SKM-1 (cell line): ENCODE data around the gene UTP11.
"Not testable (repeated sequence)": the region's sequence is repeated elsewhere in the genome, so short reads cannot be mapped to it uniquely, and the experiment has no call there.

Experiments
- DNase-seq: peaks from one replicate; lab custom pipeline; 2025; ENCODE audit not compliant: unreplicated experiment; lab: John Stamatoyannopoulos, UW

The UTP11 gene, protein sequence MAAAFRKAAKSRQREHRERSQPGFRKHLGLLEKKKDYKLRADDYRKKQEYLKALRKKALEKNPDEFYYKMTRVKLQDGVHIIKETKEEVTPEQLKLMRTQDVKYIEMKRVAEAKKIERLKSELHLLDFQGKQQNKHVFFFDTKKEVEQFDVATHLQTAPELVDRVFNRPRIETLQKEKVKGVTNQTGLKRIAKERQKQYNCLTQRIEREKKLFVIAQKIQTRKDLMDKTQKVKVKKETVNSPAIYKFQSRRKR

DNA sequence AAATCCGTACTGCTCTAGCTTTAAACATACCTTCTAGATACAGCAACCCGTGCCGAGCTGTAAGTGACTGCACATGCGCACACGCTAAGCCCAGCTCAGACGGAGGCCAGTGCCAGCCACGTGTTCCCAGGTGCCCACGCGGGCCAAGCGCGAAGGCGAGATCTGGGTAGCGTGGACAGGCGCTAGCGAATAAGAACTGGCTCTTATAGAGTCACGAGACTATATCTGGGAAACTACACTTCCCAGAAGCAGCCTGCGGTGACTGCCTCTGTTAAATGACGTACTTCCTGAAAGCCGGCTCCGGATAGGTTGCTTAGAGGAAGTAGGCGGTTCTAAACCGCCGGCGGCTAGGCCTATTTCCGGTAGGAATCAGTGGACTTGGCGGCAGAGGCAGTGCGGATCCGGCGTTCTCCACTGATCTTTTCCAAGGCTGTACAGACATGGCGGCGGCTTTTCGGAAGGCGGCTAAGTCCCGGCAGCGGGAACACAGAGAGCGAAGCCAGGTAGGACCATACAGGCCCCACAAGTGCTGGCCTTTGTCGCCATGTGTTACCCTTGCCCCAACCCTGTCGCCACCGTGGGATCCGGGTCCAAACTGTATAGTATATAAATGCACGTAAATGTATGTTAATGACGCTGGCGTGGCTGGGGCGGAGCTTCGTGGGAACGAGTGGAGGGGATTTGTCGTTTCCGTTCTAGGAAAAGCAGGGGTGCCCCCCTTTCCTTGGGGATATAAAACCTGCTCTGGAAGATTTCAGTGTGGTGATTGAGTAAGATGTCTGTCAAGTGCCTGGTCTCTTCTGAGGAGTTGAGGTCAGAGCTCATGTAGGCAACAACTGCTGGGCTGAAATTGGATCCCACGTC is at the start of gene UTP11:
Gene UTP11 (plus strand): TSS at position 372 of the 864 bp plus-strand sequence. CDS start 69 bp downstream, at position 441.
- peak; percentile 99 for DNase-seq

DNA sequence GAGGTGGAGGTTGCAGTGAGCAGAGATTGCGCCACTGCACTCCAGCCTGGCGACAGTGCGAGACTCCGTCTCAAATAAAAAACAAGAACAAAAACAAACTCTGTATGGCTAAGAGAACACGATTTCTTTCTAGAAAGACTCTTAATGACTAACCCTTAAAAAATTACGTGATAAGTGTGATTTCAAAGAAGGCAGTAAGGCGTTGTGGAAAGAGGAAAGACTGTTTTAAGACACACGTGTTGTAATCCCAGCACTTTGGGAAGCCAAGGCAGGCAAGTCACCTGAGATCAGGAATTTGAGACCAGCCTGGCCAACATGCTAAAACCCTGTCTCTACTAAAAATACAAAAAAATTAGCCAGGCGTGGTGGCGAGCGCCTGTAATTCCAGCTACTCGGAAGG is 48.4 kb upstream of the UTP11 start:
- not testable (repeated sequence) for DNase-seq

GRCh38 chr1:37965301-37965700 is 47.2 kb upstream of the UTP11 start:
- no peak for DNase-seq

- not testable (repeated sequence) for DNase-seq
Observed at GRCh38 chr1:37973684-37974083, 38.9 kb upstream of the UTP11 start.

GRCh38 chr1:37974567-37974966 is 38.0 kb upstream of the UTP11 start:
- no peak for DNase-seq

DNA sequence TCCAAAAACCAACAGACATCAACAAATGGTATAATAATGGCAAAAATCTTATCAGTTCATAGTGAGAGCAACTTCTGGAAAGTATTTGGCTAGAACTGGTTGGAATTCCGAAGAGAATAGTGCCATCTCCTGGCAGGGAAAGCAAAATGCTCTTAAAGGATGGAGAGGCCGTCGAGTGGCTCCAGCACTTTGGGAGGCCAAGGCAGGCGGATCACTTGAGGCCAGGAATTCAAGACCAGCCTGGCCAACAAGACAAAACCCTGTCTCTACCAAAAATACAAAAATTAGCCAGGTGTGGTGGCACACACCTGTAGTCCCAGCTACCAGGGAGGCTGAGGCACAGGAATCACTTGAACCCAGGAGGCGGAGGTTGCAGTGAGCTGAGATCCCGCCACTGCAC is 37.5 kb upstream of the UTP11 start:
- DNase-seq: peak; percentile 20

GRCh38 chr1:37978541-37978940 is 34.0 kb upstream of the UTP11 start:
- no peak for DNase-seq

GRCh38 chr1:37983546-37983945 is 29.0 kb upstream of the UTP11 start:
- DNase-seq: no peak

DNA sequence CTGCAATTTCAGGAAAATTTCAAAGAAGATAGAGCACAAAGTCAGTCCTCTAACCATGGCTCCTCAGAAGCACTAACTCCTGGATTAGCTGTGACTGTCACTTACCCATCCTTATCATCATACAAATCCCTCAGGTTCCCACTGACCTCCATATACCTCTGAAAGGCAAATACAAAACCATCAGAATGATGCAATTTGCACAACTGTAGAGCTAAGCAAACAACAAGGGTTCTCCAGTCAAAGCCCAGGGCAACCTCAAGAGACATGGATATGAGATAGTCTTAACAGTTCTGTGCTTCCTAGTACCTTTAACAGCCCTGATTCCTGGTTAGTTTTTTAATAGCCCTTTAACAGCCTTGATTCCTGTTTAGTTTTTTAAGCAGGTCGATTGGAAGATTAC is 24.9 kb upstream of the UTP11 start:
- DNase-seq: no peak

- no peak for DNase-seq
Observed at GRCh38 chr1:37989361-37989930, 23.1 kb upstream of the UTP11 start.

GRCh38 chr1:37994886-37995566 is 17.5 kb upstream of the UTP11 start:
- DNase-seq: no peak

DNA sequence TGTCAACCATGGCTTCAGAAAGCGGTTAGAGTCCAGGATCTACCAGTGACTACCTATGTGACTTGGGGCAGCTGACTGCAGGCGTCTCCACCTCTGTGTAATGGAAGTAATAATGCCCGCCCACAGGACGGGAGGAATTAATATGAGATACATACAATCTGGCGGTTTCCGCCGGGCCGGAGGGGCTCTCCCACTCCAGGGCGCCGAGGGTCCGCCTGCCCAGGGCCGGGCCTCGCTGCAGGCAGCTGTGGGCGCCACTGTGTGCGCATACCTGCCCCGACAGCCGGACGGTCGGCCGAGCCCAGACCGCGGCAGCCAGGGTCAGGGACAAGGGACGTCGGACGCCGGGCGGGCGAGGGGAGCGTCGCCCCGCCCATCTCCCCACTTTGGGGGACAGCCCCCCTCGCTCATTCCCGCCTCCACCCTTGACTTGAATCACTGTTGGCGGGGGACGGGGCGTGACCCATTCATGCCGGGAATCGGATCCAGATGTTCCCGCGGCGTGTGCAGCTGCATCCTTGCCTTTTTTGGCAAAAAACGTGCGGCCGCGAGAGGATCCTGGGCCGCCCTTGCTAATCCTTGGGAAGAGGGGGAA is 16.7 kb upstream of the UTP11 start:
- no peak for DNase-seq

GRCh38 chr1:37997256-37998088 is 15.1 kb upstream of the UTP11 start:
- no peak for DNase-seq

- DNase-seq: no peak
Observed at GRCh38 chr1:37998089-37998808, 14.3 kb upstream of the UTP11 start.

- DNase-seq: no peak
Observed at GRCh38 chr1:37998913-37999429, 13.6 kb upstream of the UTP11 start.

DNA sequence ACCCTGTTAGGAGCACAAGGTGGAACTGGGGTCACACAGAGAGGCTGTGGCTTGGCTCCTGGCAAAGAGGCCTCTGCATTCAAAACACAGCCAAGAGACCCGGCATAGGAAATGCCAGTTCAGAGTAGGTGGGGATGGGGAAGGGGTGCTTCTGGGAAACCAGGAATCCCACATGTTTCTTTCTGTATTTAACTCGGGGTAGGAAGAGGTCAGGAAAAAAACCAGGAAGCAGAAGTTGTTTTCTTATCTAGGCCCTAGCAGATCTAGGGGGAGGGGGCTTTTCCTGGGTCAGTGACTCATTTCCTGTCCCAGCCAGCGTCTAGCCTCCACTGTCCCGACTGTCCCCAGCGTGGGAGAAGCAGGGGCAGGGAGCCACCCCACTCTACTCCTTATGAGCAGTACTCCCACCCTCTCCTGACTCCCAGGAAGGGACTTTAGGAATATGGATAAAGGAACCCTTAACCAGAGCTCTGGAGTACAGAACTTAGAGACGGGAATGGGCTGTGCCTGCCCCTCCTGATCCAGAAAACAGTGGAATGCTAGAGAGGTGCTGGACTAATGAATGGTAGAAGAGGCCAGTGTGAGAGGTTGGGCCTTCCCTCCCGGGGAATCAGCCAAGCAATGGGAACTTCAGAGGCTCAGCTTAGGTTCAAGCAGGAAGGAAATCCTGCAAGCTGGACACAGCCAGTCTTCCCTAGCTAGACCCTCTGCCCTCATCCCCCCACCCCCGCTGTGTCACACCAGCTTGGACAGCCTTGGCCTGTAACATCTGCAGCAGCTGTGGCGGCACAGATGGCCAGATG is 12.9 kb upstream of the UTP11 start:
- DNase-seq: peak; percentile 70

DNA sequence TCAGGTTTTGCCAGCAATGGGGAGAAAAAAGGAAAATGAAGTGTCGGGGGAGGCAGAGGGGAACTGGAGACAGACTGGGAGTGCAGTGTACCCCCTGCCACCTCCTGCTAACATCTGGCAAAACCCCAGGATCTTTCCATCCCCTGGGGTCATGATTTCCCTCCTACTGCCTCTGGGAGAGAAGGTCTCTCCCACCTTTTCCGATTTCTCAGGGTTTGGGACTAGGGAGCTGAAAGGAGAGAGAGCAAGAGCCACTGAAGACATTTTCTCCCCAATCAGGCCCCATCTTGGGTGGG is 12.4 kb upstream of the UTP11 start:
- DNase-seq: no peak

DNA sequence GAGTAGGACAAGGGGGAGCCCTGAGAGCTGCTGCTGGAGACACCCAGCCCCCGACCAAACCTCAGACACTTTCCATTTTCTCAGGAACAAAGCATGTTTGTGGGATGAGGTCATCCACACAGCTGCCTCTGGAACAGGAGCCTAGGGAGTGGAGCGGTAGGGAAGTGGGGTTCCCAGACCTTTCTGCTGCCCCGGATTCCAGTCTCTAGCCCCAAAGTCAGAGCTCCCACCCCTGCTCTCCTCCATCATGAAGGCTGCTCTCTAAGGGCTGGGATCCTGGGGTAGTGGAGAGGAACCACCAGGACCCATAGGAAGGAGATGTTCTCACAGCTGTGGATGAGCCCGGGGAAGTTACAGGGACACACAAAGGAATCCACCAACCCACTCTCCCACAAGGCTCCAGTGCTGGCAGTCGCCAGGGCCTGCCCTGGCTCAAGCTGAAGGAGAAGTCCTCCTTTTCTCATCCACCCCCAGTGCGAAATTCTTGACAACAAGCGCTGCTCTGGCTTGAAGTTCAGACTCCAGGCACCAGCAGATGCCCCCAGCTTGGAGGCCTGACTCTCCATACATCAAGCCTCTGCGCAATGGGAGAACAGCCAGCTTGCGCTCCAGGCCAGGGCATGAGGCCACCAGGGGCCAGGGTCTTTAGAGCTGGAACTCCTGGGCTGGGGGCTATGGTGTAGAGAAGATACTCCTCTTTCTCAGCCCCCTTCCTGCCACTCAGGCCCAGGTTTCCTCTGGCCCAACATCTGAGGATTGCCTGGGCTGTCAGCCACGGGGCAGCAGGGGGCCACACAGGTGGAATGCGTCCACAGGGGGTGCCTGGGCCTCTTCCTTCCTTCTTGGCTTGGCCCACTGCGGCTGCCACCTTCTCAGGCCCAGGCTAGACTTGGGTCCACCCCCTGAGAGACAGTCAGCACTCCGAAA is 11.7 kb upstream of the UTP11 start:
- no peak for DNase-seq
